Mucosa of descending colon (tissue), 3 donors: ENCODE measurements around the gene NOVA1. TPM values are rescaled to one million over a fixed set of nuclear protein-coding genes. Genes with fewer than 3 reads are reported as not detected.

Experiments
- ATAC-seq: fragments of 200-7000 bp; cut with Tn5 transposase; one replicate; pipeline ENCODE4 v1.9.1; 2020; ENCODE audit warnings: mild to moderate bottlenecking, moderate library complexity
- DNase-seq, 3 donors: peaks; one replicate each; pipeline ENCODE4 v3.0.0-alpha.2; 2020
- H3K36me3 ChIP-seq: fragments of 200-600 bp; one replicate; pipeline ENCODE4 v1.8.0; 2021; ENCODE audit warnings: low read depth, mild to moderate bottlenecking
- H3K4me1 ChIP-seq: fragments of 200-600 bp; one replicate; pipeline ENCODE4 v1.8.0; 2021; ENCODE audit warnings: low read depth, mild to moderate bottlenecking
- H3K4me3 ChIP-seq: fragments of 200-600 bp; one replicate; pipeline ENCODE4 v1.8.0; 2021; ENCODE audit warnings: mild to moderate bottlenecking
- H3K9me3 ChIP-seq: fragments of 200-600 bp; one replicate; pipeline ENCODE4 v1.8.0; 2021; ENCODE audit warnings: mild to moderate bottlenecking
- intact Hi-C, 2 donors: fragments of 100-400 bp; cut with DNase I in 1 of 2; cut with micrococcal nuclease in 1 of 2; formaldehyde crosslinking; loops; one replicate each; pipeline versions ENCODE4 v1.11.0 to v1.11.1; 2022; cut with DNase I, micrococcal nuclease
- total RNA-seq, 3 donors: library from RNA; stranded (reverse); fragmentation: NEBNext Ultra II Directional in 2 of 3; extraction: Animal tissue kit (Norgen Biotek cat#: 25700) in 2 of 3; gene quantifications; one replicate each; pipeline versions ENCODE4 v1.2.1 to v1.2.4, GENCODE V29; 2021 to 2023
- TF ChIP-seq, protein P1 (sequence below): fragments of 200-600 bp; IDR thresholded peaks from one replicate; pipeline ENCODE4 v1.8.0; 2022; ENCODE audit warnings: antibody characterized with exemption, mild to moderate bottlenecking
- donor health status: DM: no; HTN: no; CAD: no; lungs with moderate emphysema.
- donor health status: DM: no; HTN: no; CAD: no.
- donor health status: DM: no; HTN: yes; CAD: no.

NOVA1 gene
- total RNA-seq, 3 donors from 2014 or later: 3.0 to 13.7 (median 6.1) TPM

DNA sequence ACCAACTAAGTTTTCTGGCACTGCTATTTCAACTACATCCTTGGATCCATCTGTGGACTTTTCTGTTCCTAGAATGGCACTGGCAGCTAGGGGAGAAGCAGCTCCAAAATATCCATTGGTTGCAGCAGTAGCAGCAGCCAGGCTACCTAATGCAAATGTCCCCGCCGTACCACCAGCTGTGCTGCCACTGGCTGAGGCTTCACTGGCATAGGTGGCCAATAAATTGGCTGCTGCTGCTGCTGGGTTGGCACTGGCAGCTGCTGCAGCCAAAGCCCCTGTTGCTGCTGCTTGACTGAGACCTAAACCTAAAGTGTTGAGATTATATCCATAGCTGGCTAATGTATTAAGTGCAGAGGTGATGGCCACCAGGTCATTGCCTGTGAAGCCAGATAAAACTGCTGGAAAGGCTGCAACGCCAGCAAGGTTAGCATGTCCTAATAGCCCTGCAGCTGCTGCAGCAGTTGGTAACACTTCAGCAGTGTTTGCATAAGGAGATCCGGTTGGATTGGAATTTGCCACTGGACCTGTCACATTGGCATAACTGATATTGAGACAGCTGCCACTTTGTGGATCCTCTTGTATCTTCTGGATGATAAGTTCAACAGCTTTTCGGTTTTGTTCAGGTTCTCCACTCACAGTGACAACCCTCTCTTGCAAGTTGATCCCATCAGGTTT lies 149.5 kb downstream of the NOVA1 start:
- Histone ChIP-seq H3K4me3 (no peak overlapping the region), H3K9me3 (no peaks in the 10 kb centered on the region), H3K36me3 (no peaks in the 10 kb centered on the region), H3K4me1 (no peaks in the 10 kb centered on the region)
- TF ChIP-seq, protein P1, sequence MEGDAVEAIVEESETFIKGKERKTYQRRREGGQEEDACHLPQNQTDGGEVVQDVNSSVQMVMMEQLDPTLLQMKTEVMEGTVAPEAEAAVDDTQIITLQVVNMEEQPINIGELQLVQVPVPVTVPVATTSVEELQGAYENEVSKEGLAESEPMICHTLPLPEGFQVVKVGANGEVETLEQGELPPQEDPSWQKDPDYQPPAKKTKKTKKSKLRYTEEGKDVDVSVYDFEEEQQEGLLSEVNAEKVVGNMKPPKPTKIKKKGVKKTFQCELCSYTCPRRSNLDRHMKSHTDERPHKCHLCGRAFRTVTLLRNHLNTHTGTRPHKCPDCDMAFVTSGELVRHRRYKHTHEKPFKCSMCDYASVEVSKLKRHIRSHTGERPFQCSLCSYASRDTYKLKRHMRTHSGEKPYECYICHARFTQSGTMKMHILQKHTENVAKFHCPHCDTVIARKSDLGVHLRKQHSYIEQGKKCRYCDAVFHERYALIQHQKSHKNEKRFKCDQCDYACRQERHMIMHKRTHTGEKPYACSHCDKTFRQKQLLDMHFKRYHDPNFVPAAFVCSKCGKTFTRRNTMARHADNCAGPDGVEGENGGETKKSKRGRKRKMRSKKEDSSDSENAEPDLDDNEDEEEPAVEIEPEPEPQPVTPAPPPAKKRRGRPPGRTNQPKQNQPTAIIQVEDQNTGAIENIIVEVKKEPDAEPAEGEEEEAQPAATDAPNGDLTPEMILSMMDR: no peak
- no peak for DNase-seq
- no peak for ATAC-seq
- intact Hi-C loops: no loop called here

- TF ChIP-seq, protein P1: no peak
- no peak for ATAC-seq
- no peaks in the 10 kb centered on the region for H3K36me3 ChIP-seq
- H3K4me1 ChIP-seq: no peaks in the 10 kb centered on the region
- no peaks in the 10 kb centered on the region for H3K9me3 ChIP-seq
- peak in 1 of 3 donors; percentile 19 for DNase-seq
- intact Hi-C loops: no loop called here
- H3K4me3 ChIP-seq: no peak overlapping the region
Measured at GRCh38 chr14:26444822-26445221, 153.0 kb downstream of the NOVA1 start.

- TF ChIP-seq, protein P1: no peak
- H3K4me1 ChIP-seq: no peaks in the 10 kb centered on the region
- no peaks in the 10 kb centered on the region for H3K36me3 ChIP-seq
- no peaks in the 10 kb centered on the region for H3K9me3 ChIP-seq
- DNase-seq: no peak
- intact Hi-C loops: no loop called here
- no peak overlapping the region for H3K4me3 ChIP-seq
- no peak for ATAC-seq
Measured at GRCh38 chr14:26443654-26444053, 154.2 kb downstream of the NOVA1 start.

GRCh38 chr14:26429205-26429604 lies 168.6 kb downstream of the NOVA1 start:
- TF ChIP-seq, protein P1: no peak
- no peaks in the 10 kb centered on the region for H3K36me3 ChIP-seq
- no peaks in the 10 kb centered on the region for H3K9me3 ChIP-seq
- H3K4me3 ChIP-seq: no peak overlapping the region
- ATAC-seq (no peak), DNase-seq (no peak)
- intact Hi-C loops: no loop called here
- H3K4me1 ChIP-seq: no peaks in the 10 kb centered on the region

DNA sequence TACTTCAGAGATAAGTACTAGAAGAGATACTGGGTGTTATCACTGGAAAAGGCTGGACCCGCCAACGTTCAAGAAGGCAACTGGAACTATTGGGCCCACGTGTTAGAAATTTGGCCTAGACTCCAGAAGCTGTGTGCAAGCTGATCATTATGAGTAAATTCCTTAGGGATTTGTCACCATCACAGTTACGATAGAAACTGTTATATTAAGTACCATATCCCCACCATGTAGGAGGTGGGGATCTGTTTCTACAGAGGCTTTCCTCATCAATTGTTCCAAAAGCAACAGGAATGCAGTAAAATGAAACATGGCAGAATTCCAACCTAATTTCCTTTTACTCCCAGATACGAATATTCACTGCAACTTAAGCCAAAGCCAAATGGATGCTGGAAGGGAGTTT lies 170.7 kb downstream of the NOVA1 start:
- no peaks in the 10 kb centered on the region for H3K9me3 ChIP-seq
- DNase-seq (no peak), ATAC-seq (no peak)
- no peaks in the 10 kb centered on the region for H3K4me1 ChIP-seq
- H3K4me3 ChIP-seq: no peak overlapping the region
- TF ChIP-seq, protein P1: no peak
- intact Hi-C loops: no loop called here
- H3K36me3 ChIP-seq: no peaks in the 10 kb centered on the region

DNA sequence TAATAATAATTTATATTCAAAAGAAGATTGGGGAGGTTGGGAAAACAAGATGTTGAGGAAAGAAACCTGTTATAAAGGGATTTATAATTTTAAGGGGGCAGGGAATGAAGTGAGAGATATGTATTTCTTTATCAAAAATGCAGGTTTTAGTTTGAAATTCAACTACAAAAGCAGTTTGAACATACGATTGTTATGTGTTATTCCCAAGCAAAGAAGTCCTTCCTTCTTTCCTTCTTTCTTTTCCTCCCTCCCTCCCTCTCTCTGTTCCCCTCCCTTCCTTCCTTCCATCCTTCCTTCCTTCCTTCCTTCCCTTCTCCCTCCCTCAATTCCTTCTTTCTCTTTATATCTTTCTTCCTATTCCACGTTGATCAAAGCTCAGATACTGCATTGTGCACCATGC lies 173.3 kb downstream of the NOVA1 start:
- DNase-seq (no peak), ATAC-seq (no peak)
- TF ChIP-seq, protein P1: no peak
- Histone ChIP-seq H3K4me3 (no peak overlapping the region), H3K4me1 (no peaks in the 10 kb centered on the region), H3K36me3 (no peaks in the 10 kb centered on the region), H3K9me3 (no peaks in the 10 kb centered on the region)
- intact Hi-C loops: no loop called here
